Skeletal muscle cell (primary cell): Measurements from ENCODE around the gene CNTNAP3B.
"Not testable (repeated sequence)": the region's sequence is repeated elsewhere in the genome, so short reads cannot be mapped to it uniquely, and the experiment has no call there.

Experiments
- DNase-seq: peaks from one replicate; pipeline ENCODE4 v3.0.0-alpha.2; 2010; ENCODE audit warnings: low read depth
- H3K4me3 ChIP-seq: 2 replicates; pipeline ENCODE4 v1.5.1; 2011; ENCODE audit warnings: low read depth, mild to moderate bottlenecking, control low read depth, low read length, moderate library complexity

CNTNAP3B gene

GRCh38 chr9:41991607-41992006, 137.6 kb downstream of the CNTNAP3B start:
- DNase-seq, H3K4me3 ChIP-seq: not testable (repeated sequence)

- DNase-seq: not testable (repeated sequence)
Observed at GRCh38 chr9:41980271-41980670, 149.0 kb downstream of the CNTNAP3B start.

GRCh38 chr9:41977965-41978600, 151.1 kb downstream of the CNTNAP3B start:
- DNase-seq: not testable (repeated sequence)

More at GRCh38 chr9:41980271-41980670, 149.0 kb downstream of the CNTNAP3B start:
- H3K4me3 ChIP-seq: not testable (repeated sequence)

GRCh38 chr9:41974906-41975305, 154.3 kb downstream of the CNTNAP3B start:
- DNase-seq, H3K4me3 ChIP-seq: not testable (repeated sequence)

More at GRCh38 chr9:41977965-41978600, 151.1 kb downstream of the CNTNAP3B start:
- H3K4me3 ChIP-seq: not testable (repeated sequence)

GRCh38 chr9:41953007-41953406, 176.2 kb downstream of the CNTNAP3B start:
- not testable (repeated sequence) for H3K4me3 ChIP-seq, DNase-seq

GRCh38 chr9:41941738-41942137, 187.5 kb downstream of the CNTNAP3B start:
- not testable (repeated sequence) for DNase-seq, H3K4me3 ChIP-seq

- DNase-seq, H3K4me3 ChIP-seq: not testable (repeated sequence)
Observed at GRCh38 chr9:41938143-41938542, 191.1 kb downstream of the CNTNAP3B start.

GRCh38 chr9:41935727-41936126, 193.5 kb downstream of the CNTNAP3B start:
- not testable (repeated sequence) for DNase-seq, H3K4me3 ChIP-seq

- not testable (repeated sequence) for DNase-seq, H3K4me3 ChIP-seq
Observed at GRCh38 chr9:41929172-41929571, 200.1 kb downstream of the CNTNAP3B start.

GRCh38 chr9:41917374-41917773, 211.9 kb downstream of the CNTNAP3B start:
- DNase-seq, H3K4me3 ChIP-seq: not testable (repeated sequence)

- not testable (repeated sequence) for DNase-seq, H3K4me3 ChIP-seq
Observed at GRCh38 chr9:41905488-41905887, 223.7 kb downstream of the CNTNAP3B start.

GRCh38 chr9:41902762-41903161, 226.5 kb downstream of the CNTNAP3B start:
- not testable (repeated sequence) for H3K4me3 ChIP-seq, DNase-seq

- not testable (repeated sequence) for H3K4me3 ChIP-seq, DNase-seq
Observed at GRCh38 chr9:41898720-41899343, 230.4 kb downstream of the CNTNAP3B start.

- not testable (repeated sequence) for H3K4me3 ChIP-seq, DNase-seq
Observed at GRCh38 chr9:41874557-41874956, 254.7 kb downstream of the CNTNAP3B start.

- H3K4me3 ChIP-seq, DNase-seq: not testable (repeated sequence)
Observed at GRCh38 chr9:41855422-41855821, 273.8 kb downstream of the CNTNAP3B start.

- not testable (repeated sequence) for H3K4me3 ChIP-seq, DNase-seq
Observed at GRCh38 chr9:41851848-41852740, 277.1 kb downstream of the CNTNAP3B start.

- not testable (repeated sequence) for DNase-seq, H3K4me3 ChIP-seq
Observed at GRCh38 chr9:41847829-41848228, 281.4 kb downstream of the CNTNAP3B start.
